ENCODE measurements around the gene HTT-AS.

DNA sequence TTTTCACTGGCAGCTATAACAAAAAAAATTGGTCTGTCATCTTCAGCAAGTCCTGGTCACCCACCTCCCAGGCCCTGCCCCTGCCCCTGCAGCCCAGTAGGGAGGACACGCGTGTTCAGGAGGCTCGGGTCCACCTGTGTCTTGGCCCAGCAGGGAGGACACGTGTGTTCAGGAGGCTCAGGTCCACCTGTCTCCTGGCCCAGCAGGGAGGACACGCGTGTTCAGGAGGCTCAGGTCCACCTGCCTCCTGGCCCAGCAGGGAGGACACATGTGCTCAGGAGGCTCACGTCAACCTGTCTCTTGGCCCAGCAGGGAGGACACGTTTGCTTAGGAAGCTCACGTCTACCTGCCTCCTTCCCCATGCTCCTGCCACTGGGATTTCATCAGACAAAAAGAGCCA is 44.9 kb downstream of the HTT-AS start:
- TF ChIP-seq CTCF (IDR thresholded peaks at IDR 0.05) (no peak), EP300 (IDR thresholded peaks at IDR 0.05) (no peak), POLR2A (IDR thresholded peaks at IDR 0.05) (no peak)

Measured in tibial nerve (tissue), 4 donors.